DOHH2 (cell line): ENCODE measurements around the gene CTDSPL.

Experiments used
- H3F3A ChIP-seq: fragments of 200-600 bp; sonication (generic), shearing (Covaris generic); 2 replicates; pipeline ENCODE4 v1.6.0; 2016; ENCODE audit warnings: antibody characterized with exemption, mild to moderate bottlenecking; ENCODE audit not compliant: control insufficient read depth, insufficient read depth
- H3K27ac ChIP-seq: fragments of 200-600 bp; sonication (generic); 2 replicates; pipeline ENCODE4 v1.5.1; 2014; ENCODE audit warnings: low read depth, mild to moderate bottlenecking, low read length, moderate library complexity
- H3K27me3 ChIP-seq: fragments of 200-600 bp; sonication (generic); 2 replicates; pipeline ENCODE4 v1.6.1; 2014; ENCODE audit warnings: mild to moderate bottlenecking, low read length, mixed read lengths; ENCODE audit not compliant: control insufficient read depth
- H3K36me3 ChIP-seq: fragments of 200-600 bp; sonication (generic); 2 replicates; pipeline ENCODE4 v1.6.1; 2014; ENCODE audit warnings: mild to moderate bottlenecking, low read length, moderate library complexity, mixed read lengths; ENCODE audit not compliant: control insufficient read depth
- H3K4me1 ChIP-seq: fragments of 200-600 bp; sonication (generic); 2 replicates; pipeline ENCODE4 v1.6.1; 2014; ENCODE audit warnings: mild to moderate bottlenecking, low read length, mixed read lengths; ENCODE audit not compliant: control insufficient read depth
- H3K4me2 ChIP-seq: fragments of 200-600 bp; sonication (generic); 2 replicates; pipeline ENCODE4 v1.6.0; 2014; ENCODE audit warnings: mild to moderate bottlenecking, low read length, moderate library complexity
- H3K4me3 ChIP-seq: fragments of 200-600 bp; sonication (generic); 2 replicates; pipeline ENCODE4 v1.5.1; 2014; ENCODE audit warnings: mild to moderate bottlenecking, low read length, mixed read lengths
- H3K79me2 ChIP-seq: fragments of 200-600 bp; sonication (generic); 2 replicates; pipeline ENCODE4 v1.6.1; 2014; ENCODE audit warnings: mild to moderate bottlenecking, low read length, mixed read lengths; ENCODE audit not compliant: control insufficient read depth
- H3K9me2 ChIP-seq: fragments of 200-600 bp; sonication (generic); replicated peaks from 2 replicates; pipeline ENCODE4 v1.6.1; 2014; ENCODE audit warnings: mild to moderate bottlenecking, low read length, mixed read lengths; ENCODE audit not compliant: control insufficient read depth
- H3K9me3 ChIP-seq: fragments of 200-600 bp; sonication (generic); 2 replicates; pipeline ENCODE4 v1.6.1; 2014; ENCODE audit warnings: antibody characterized with exemption, low read length, mixed read lengths; ENCODE audit not compliant: control insufficient read depth, insufficient read depth
- H4K20me1 ChIP-seq: fragments of 200-600 bp; sonication (generic); 2 replicates; pipeline ENCODE4 v1.6.0; 2014; ENCODE audit warnings: low read depth, mild to moderate bottlenecking, antibody characterized with exemption, low read length, moderate library complexity; ENCODE audit not compliant: control insufficient read depth, insufficient read depth
- CTCF ChIP-seq: fragments of 200-600 bp; sonication (generic); IDR thresholded peaks from one replicate; pipeline ENCODE4 v1.5.1; 2014; ENCODE audit warnings: antibody characterized with exemption, mild to moderate bottlenecking, low read depth, low read length; ENCODE audit not compliant: poor library complexity, severe bottlenecking
- EZH2phosphoT487 ChIP-seq: fragments of 200-600 bp; sonication (generic); IDR thresholded peaks from 2 replicates; pipeline ENCODE4 v1.6.1; 2017; ENCODE audit warnings: borderline replicate concordance, mild to moderate bottlenecking, antibody characterized with exemption, low read length, moderate library complexity, mixed read lengths

The CTDSPL gene

GRCh38 chr3:38022896-38023709 is 161.4 kb downstream of the CTDSPL start:
- Histone ChIP-seq H3K36me3 (no peaks in the 10 kb centered on the region), H3K4me2 (peak overlapping the region; percentile 84), H3F3A (no peaks in the 10 kb centered on the region), H3K9me2 (no peaks in the 10 kb centered on the region), H3K79me2 (no peaks in the 10 kb centered on the region), H3K27me3 (peaks cover 4% of the 10 kb centered on the region; the same call in 1 of the 2 replicates), H3K27ac (no peak overlapping the region), H3K9me3 (no peaks in the 10 kb centered on the region), H3K4me3 (peak overlapping the region; percentile 71), H4K20me1 (no peaks in the 10 kb centered on the region), H3K4me1 (peaks cover 17% of the 10 kb centered on the region)
- no peak for TF ChIP-seq EZH2phosphoT487
- TF ChIP-seq CTCF = no peak

DNA sequence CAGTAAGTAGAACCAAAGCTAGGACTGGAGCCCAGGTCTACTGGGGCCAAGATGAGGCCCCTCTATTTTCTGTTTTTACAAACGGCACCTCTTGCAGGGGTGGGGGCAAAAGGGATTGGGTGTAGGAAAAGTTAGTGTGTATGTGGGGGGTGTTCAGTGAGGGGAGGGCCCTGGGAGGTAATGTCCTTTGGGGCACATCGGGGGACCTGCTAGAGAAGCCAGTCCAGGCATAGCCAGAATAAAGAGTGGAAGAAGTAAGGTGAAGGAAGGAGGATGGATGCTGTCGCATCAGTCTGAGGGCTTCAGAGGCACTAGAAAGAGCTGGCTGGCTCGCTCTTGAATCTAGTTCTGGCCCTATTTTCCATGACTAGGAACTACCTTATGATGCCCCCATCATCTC is 165.2 kb downstream of the CTDSPL start:
- no peaks in the 10 kb centered on the region for H3K9me2 ChIP-seq
- H3K36me3 ChIP-seq = no peaks in the 10 kb centered on the region
- no peak overlapping the region for H3K27ac ChIP-seq
- H4K20me1 ChIP-seq = no peaks in the 10 kb centered on the region
- H3K9me3 ChIP-seq = no peaks in the 10 kb centered on the region
- H3K4me3 ChIP-seq = no peak overlapping the region
- H3F3A ChIP-seq = no peaks in the 10 kb centered on the region
- H3K4me1 ChIP-seq = peaks cover 17% of the 10 kb centered on the region
- H3K79me2 ChIP-seq = no peaks in the 10 kb centered on the region
- H3K27me3 ChIP-seq = peaks cover 26% of the 10 kb centered on the region
- TF ChIP-seq EZH2phosphoT487 (no peak), CTCF (no peak)
- no peak overlapping the region for H3K4me2 ChIP-seq

DNA sequence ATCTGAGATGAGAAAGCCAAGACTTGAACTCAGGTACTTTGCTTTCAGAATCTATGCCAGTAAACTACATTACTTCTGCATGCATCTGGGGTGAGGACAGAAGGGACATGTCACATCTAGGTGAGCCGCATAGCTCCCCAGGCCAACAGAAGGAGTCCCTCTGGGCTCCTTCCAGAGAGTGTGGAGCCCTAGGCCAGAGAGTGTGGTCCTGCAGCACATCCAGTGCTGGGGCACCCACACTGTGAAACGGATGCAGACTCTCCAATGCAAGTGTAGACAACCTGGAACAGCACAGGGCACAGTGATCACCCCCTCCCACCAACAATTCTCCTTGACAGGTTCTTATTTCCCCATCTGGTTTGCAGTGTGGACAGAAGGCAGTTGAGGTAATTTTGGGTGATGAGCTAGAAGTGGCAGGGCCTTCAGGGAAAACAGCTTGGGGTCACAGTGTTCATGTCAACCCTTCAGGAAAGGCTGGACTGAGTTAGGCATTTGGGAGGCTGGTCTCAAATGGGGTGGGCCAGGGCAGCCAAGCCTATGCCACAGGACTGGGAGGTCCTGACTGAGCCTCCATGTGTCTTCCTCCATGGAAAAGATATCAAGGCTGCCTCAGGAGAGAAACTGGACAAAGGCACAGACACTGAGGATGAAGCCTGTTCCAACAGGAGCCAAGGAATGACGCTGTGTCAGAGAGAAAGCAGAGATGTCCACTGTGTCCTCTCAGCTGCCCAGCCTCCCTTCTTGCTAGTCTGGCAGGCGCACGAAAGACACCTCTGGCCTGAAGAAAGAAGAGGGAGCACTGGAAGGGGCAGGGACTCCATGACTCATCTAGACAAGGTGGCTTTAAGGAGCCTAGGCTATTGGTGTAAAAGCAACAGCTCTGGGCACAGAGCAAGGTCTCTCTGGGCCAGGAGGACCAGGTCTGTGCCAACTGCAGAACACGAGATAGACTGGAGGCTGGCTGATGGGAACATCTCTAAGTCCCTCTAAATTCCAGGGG is 166.1 kb downstream of the CTDSPL start:
- Histone ChIP-seq H3K4me3 (no peak overlapping the region), H3K9me2 (no peaks in the 10 kb centered on the region), H3K4me1 (peaks cover 17% of the 10 kb centered on the region), H4K20me1 (no peaks in the 10 kb centered on the region), H3K79me2 (no peaks in the 10 kb centered on the region), H3K27ac (no peak overlapping the region), H3K27me3 (peaks cover 32% of the 10 kb centered on the region), H3K36me3 (no peaks in the 10 kb centered on the region), H3K4me2 (no peak overlapping the region), H3K9me3 (no peaks in the 10 kb centered on the region), H3F3A (no peaks in the 10 kb centered on the region)
- TF ChIP-seq EZH2phosphoT487 (no peak), CTCF (no peak)
